Stimulated activated memory B cell treated with anti-CD40 and anti-IgM and Interleukin-4, amounts not matched to agents 10 μg/mL and 1 μg/mL and 100 μg/mL, for 72 hours (primary cell): ENCODE measurements around the gene RPS28.
A peak's percentile ranks its signal among the peaks of the same experiment; 100 is the strongest.
"Not testable (repeated sequence)": the region's sequence is repeated elsewhere in the genome, so short reads cannot be mapped to it uniquely, and the experiment has no call there.

Experiments used
- ATAC-seq: fragments of 150-1000 bp; cut with Tn5 transposase; 2 replicates; pipeline ENCODE4 v1.10.0; 2021
- H3K27ac Mint-ChIP-seq: one replicate; pipeline ENCODE4 v1.8.0; 2022; ENCODE audit warnings: mild to moderate bottlenecking, mixed read lengths
- H3K27me3 Mint-ChIP-seq: one replicate; pipeline ENCODE4 v1.8.0; 2022; ENCODE audit warnings: mixed read lengths
- H3K36me3 Mint-ChIP-seq: one replicate; pipeline ENCODE4 v1.8.0; 2022; ENCODE audit warnings: mixed read lengths
- H3K4me1 Mint-ChIP-seq: one replicate; pipeline ENCODE4 v1.8.0; 2022; ENCODE audit warnings: mixed read lengths
- H3K4me3 Mint-ChIP-seq: one replicate; pipeline ENCODE4 v1.8.0; 2022; ENCODE audit warnings: mild to moderate bottlenecking, moderate library complexity, mixed read lengths
- H3K9me3 Mint-ChIP-seq: one replicate; pipeline ENCODE4 v1.8.0; 2022; ENCODE audit warnings: mixed read lengths

The RPS28 gene

DNA sequence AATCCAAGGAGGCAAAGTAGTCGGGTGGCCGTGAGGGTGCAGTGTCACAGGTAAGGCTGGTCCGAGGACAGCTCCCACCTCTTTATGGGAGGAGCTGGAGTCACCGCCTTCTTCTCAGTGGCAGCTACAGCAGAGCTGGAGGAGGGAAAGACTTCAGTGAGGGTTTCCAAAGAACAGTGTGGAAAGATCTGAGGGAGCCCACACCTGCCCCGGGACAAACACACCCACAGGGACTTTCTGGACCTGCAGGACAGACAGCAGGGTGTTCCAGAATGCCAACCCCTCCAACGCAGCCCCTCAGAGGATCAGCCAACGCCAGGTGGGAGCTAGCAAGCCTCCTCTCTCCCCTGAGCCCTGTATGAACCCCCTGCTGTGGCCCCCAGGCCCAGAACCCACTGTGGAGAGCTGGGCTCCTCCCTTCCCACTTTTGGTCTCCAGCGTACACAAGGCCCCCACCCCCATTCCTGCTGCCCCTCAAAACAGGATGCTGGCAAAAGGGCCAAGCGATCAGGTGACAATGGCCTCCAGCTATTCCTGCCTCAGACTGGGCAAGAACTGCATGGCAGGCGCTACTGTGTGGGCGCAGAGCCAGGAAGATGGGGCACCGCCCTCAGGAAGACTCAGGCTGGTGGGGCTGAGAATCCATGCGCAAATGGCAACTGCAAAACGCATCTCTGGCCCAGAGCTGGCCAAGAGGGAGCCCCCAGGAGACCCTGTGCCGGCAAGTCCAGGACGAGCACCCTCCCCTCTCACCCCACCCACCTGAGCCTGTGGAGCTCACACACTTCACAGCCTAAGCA lies 9.6 kb upstream of the RPS28 start:
- H3K36me3 Mint-ChIP-seq = peaks cover 56% of the 10 kb centered on the region
- no peaks in the 10 kb centered on the region for H3K27me3 Mint-ChIP-seq
- H3K4me1 Mint-ChIP-seq = peaks cover 33% of the 10 kb centered on the region
- ATAC-seq = no peak
- no peak overlapping the region for H3K27ac Mint-ChIP-seq
- no peaks in the 10 kb centered on the region for H3K9me3 Mint-ChIP-seq
- H3K4me3 Mint-ChIP-seq = no peak overlapping the region

- not testable (repeated sequence) for H3K27me3 Mint-ChIP-seq, H3K9me3 Mint-ChIP-seq, H3K4me3 Mint-ChIP-seq, H3K4me1 Mint-ChIP-seq, ATAC-seq, H3K27ac Mint-ChIP-seq
- peaks cover 47% of the 10 kb centered on the region for H3K36me3 Mint-ChIP-seq
Observed at GRCh38 chr19:8314981-8315640, 6.2 kb upstream of the RPS28 start.

GRCh38 chr19:8316351-8317125 lies 4.8 kb upstream of the RPS28 start:
- H3K4me1 Mint-ChIP-seq = peaks cover 16% of the 10 kb centered on the region
- peaks cover 37% of the 10 kb centered on the region for H3K36me3 Mint-ChIP-seq
- no peak overlapping the region for H3K27ac Mint-ChIP-seq
- ATAC-seq = no peak
- no peaks in the 10 kb centered on the region for H3K27me3 Mint-ChIP-seq
- no peaks in the 10 kb centered on the region for H3K9me3 Mint-ChIP-seq
- no peak overlapping the region for H3K4me3 Mint-ChIP-seq

GRCh38 chr19:8318835-8319234 lies 2.5 kb upstream of the RPS28 start:
- ATAC-seq, H3K27ac Mint-ChIP-seq, H3K27me3 Mint-ChIP-seq, H3K4me3 Mint-ChIP-seq, H3K9me3 Mint-ChIP-seq: not testable (repeated sequence)
- Mint-ChIP-seq H3K36me3 (peaks cover 38% of the 10 kb centered on the region), H3K4me1 (peaks cover 37% of the 10 kb centered on the region)

- Mint-ChIP-seq H3K4me1 (peaks cover 48% of the 10 kb centered on the region), H3K4me3 (peak overlapping the region; percentile 96), H3K27me3 (no peaks in the 10 kb centered on the region), H3K9me3 (no peaks in the 10 kb centered on the region), H3K36me3 (peaks cover 31% of the 10 kb centered on the region), H3K27ac (peak overlapping the region; percentile 99)
- no peak for ATAC-seq
Observed at GRCh38 chr19:8319807-8320520, 1.3 kb upstream of the RPS28 start.

DNA sequence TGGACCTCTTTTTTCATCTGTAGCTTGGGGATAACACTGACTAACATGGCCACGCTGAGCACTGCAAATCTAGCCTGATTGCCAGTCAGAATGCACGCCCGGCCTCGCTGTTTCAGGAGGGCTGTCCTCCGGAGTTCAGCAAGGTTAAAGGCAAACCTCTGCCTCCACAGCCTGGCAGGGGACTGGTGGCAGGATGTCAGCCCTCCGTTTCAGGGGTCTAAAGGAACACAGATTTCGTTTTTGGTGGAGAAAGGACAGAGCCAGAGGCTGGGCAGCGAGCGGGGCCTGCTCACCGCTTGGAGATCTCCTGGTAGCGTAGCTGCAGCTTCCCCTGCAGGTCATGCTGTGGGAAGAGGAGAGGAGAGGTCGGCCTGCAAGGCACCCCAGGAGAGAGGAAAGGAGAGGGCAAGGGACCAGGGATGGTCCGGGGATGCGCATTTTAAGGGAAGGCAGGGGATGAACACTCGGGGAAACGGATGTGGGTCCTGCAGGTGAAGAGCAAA lies 681 bp upstream of the RPS28 start:
- Mint-ChIP-seq H3K4me3 (peak overlapping the region; percentile 96), H3K36me3 (peaks cover 25% of the 10 kb centered on the region), H3K9me3 (no peaks in the 10 kb centered on the region), H3K4me1 (peaks cover 48% of the 10 kb centered on the region), H3K27me3 (no peaks in the 10 kb centered on the region), H3K27ac (peak overlapping the region; percentile 99)
- peak; percentile 9 for ATAC-seq

DNA sequence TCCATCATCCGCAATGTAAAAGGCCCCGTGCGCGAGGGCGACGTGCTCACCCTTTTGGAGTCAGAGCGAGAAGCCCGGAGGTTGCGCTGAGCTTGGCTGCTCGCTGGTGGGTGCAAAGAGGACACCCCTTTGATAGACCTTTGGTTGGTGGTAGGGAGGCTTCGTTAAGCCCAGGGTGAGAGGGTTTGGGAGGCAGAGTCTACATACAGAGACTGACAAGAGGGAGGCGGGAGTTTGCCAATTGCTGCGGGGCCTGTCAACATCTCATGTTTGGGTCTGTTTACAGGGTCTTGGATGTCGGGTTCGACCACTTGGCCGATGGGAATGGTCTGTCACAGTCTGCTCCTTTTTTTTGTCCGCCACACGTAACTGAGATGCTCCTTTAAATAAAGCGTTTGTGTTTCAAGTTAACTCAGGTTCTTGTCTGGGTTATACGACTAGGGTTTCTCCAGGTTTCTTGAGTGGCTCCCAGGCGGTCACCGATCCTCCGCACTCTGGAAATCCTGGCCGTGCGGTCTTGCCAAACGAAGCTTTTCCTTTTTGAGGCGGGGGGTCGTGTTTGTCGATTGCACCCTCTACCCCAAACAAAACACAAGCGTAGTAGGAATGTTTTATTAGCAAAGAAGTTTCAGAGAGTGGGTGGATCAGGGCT lies 816 bp downstream of the RPS28 start:
- ATAC-seq = no peak

GRCh38 chr19:8322638-8322997 lies 1.3 kb downstream of the RPS28 start:
- ATAC-seq = no peak
- Mint-ChIP-seq H3K4me1 (peaks cover 48% of the 10 kb centered on the region), H3K4me3 (peak overlapping the region; percentile 96), H3K36me3 (peaks cover 16% of the 10 kb centered on the region), H3K27ac (peak overlapping the region; percentile 99), H3K27me3 (no peaks in the 10 kb centered on the region), H3K9me3 (no peaks in the 10 kb centered on the region)

More for the DNA sequence above, 816 bp downstream of the RPS28 start:
- H3K36me3 Mint-ChIP-seq = peaks cover 16% of the 10 kb centered on the region
- H3K4me1 Mint-ChIP-seq = peaks cover 48% of the 10 kb centered on the region
- peak overlapping the region; percentile 99 for H3K27ac Mint-ChIP-seq
- no peaks in the 10 kb centered on the region for H3K27me3 Mint-ChIP-seq
- no peaks in the 10 kb centered on the region for H3K9me3 Mint-ChIP-seq
- peak overlapping the region; percentile 96 for H3K4me3 Mint-ChIP-seq

DNA sequence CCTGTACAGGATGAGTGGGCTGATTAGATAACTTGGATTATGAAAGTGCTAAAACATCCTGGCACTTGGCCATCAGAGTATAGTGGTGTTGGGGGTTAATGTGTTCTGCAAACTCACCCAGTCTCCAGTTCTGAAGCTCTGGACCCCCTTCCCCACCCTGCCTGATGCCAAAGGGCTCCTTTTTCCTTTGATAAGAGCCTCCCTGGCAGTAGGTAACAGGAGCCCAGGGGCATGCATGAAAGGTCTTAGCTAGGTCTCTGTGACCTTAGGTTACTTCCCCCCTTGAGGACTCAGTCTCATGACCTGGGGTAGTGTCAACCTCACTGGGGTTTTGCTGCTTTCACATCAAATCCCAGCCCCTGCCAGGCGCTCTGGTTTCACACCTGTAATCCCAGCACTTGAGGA lies 2.5 kb downstream of the RPS28 start:
- H3K36me3 Mint-ChIP-seq = peaks cover 16% of the 10 kb centered on the region
- H3K9me3 Mint-ChIP-seq = no peaks in the 10 kb centered on the region
- H3K27ac Mint-ChIP-seq = no peak overlapping the region
- H3K4me1 Mint-ChIP-seq = peaks cover 48% of the 10 kb centered on the region
- H3K4me3 Mint-ChIP-seq = no peak overlapping the region
- no peak for ATAC-seq
- no peaks in the 10 kb centered on the region for H3K27me3 Mint-ChIP-seq

DNA sequence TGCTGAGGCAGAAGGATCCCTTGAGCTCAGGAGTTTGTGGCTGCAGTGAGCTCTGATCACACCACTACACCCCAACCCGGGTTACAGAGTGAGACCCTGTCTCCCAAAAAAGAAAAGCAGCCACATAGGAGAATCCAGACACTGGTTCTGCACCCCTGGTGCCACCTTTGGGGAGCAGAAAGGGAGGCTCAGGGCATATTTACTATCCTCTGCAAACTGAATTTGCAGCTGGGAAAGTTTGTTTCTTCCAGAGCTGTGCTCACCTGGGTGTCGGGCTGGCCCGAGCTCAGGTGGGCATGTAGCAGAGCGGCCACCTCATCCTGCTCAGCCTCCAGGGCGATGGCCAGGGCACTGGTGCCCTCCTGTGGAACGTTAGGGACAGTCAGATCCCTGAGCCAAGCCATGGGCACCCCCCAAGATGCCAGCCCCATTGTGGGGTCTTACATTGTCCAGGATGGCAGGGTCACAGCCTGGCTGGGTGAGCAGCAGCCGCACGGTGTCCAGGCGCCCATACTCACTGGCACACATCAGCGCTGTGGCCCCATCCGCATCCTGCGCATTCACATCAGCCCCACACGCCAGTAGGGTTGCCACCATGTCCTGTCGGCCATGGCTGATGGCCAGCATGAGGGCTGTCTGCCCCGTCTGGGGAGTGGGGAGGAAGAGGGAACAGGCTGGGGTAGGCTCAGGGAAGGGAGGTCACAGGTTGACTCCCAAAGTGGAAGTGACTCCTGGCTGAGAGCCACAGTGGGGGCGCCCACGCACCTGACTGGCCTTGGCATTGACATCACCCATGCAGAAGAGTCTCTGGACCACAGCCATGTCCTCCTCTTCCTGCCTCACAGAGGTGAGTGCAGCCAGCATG lies 3.1 kb downstream of the RPS28 start:
- no peak for ATAC-seq
- H3K27ac Mint-ChIP-seq = no peak overlapping the region
- no peak overlapping the region for H3K4me3 Mint-ChIP-seq

DNA sequence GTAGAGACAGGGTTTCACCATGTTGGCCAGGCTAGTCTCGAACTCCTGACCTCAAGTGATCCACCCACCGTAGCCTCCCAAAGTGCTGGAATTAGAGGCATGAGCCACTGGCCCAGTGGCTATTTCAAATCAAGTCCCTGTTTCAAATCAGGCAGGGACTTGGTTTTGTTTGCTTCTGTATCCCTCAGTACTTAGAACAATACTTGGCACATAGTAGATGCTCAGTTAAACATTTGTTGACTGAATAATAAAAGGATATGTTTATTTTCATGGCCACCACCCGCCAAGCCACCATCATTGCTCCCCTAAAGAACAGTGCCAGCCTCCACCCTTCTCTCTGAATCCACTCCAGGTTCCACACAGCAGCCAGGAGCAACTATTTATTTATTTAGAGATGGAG lies 4.2 kb downstream of the RPS28 start:
- peaks cover 16% of the 10 kb centered on the region for H3K36me3 Mint-ChIP-seq

More for the DNA sequence above, 3.1 kb downstream of the RPS28 start:
- no peaks in the 10 kb centered on the region for H3K9me3 Mint-ChIP-seq
- H3K27me3 Mint-ChIP-seq = no peaks in the 10 kb centered on the region
- peaks cover 16% of the 10 kb centered on the region for H3K36me3 Mint-ChIP-seq
- H3K4me1 Mint-ChIP-seq = peaks cover 47% of the 10 kb centered on the region

GRCh38 chr19:8329996-8330395 lies 8.7 kb downstream of the RPS28 start:
- ATAC-seq = no peak
- Mint-ChIP-seq H3K4me3 (no peak overlapping the region), H3K27me3 (peaks cover 9% of the 10 kb centered on the region), H3K9me3 (no peaks in the 10 kb centered on the region), H3K4me1 (no peaks in the 10 kb centered on the region), H3K27ac (no peak overlapping the region), H3K36me3 (no peaks in the 10 kb centered on the region)

More for the DNA sequence above, 4.2 kb downstream of the RPS28 start:
- Mint-ChIP-seq H3K27me3 (no peaks in the 10 kb centered on the region), H3K4me1 (peaks cover 37% of the 10 kb centered on the region), H3K4me3 (no peak overlapping the region), H3K9me3 (no peaks in the 10 kb centered on the region), H3K27ac (no peak overlapping the region)
- ATAC-seq = no peak

- Mint-ChIP-seq H3K9me3 (no peaks in the 10 kb centered on the region), H3K4me1 (peaks cover 8% of the 10 kb centered on the region), H3K4me3 (no peak overlapping the region), H3K36me3 (no peaks in the 10 kb centered on the region), H3K27me3 (peaks cover 17% of the 10 kb centered on the region), H3K27ac (no peak overlapping the region)
- ATAC-seq = no peak
Observed at GRCh38 chr19:8331263-8331845, 10.1 kb downstream of the RPS28 start.
